ENCODE data around the gene GAS2L1.

DNA sequence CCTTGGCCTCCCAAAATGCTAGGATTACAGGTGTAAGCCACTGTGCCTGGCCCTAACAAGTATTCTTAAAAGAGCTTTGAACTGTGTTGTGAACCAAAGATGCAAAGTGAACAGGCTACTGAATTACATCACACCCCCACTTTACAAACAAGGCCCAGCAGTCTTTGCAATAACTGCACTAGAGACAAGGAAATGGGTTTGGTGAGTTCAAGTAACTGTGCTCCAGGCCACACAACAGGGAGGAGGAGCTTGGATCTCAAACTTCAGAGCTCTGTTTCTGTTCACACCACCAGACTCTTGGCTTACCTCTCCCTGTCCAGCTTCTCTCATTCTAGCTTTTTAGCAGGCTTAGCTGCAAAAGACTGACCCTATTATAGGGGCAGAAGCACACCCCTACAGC lies 39.5 kb downstream of the GAS2L1 start:
- TF ChIP-seq, protein P1, sequence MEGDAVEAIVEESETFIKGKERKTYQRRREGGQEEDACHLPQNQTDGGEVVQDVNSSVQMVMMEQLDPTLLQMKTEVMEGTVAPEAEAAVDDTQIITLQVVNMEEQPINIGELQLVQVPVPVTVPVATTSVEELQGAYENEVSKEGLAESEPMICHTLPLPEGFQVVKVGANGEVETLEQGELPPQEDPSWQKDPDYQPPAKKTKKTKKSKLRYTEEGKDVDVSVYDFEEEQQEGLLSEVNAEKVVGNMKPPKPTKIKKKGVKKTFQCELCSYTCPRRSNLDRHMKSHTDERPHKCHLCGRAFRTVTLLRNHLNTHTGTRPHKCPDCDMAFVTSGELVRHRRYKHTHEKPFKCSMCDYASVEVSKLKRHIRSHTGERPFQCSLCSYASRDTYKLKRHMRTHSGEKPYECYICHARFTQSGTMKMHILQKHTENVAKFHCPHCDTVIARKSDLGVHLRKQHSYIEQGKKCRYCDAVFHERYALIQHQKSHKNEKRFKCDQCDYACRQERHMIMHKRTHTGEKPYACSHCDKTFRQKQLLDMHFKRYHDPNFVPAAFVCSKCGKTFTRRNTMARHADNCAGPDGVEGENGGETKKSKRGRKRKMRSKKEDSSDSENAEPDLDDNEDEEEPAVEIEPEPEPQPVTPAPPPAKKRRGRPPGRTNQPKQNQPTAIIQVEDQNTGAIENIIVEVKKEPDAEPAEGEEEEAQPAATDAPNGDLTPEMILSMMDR (IDR thresholded peaks at IDR 0.05; ENCODE audit: poor library complexity, severe bottlenecking) = no peak
- no peak for TF ChIP-seq RAD21 (conservative IDR thresholded peaks at IDR 0.05)
- no peak for TF ChIP-seq MXI1 (conservative IDR thresholded peaks at IDR 0.05; ENCODE audit: poor library complexity, severe bottlenecking)
- TF ChIP-seq EZH2 (IDR thresholded peaks at IDR 0.05; ENCODE audit: borderline replicate concordance, insufficient read depth, low read length, poor library complexity, severe bottlenecking) = no peak
- TF ChIP-seq POLR2AphosphoS5 (IDR thresholded peaks at IDR 0.05) = no peak
- TF ChIP-seq EP300 (conservative IDR thresholded peaks at IDR 0.05; ENCODE audit: poor library complexity, severe bottlenecking) = no peak
- TF ChIP-seq, protein P2, sequence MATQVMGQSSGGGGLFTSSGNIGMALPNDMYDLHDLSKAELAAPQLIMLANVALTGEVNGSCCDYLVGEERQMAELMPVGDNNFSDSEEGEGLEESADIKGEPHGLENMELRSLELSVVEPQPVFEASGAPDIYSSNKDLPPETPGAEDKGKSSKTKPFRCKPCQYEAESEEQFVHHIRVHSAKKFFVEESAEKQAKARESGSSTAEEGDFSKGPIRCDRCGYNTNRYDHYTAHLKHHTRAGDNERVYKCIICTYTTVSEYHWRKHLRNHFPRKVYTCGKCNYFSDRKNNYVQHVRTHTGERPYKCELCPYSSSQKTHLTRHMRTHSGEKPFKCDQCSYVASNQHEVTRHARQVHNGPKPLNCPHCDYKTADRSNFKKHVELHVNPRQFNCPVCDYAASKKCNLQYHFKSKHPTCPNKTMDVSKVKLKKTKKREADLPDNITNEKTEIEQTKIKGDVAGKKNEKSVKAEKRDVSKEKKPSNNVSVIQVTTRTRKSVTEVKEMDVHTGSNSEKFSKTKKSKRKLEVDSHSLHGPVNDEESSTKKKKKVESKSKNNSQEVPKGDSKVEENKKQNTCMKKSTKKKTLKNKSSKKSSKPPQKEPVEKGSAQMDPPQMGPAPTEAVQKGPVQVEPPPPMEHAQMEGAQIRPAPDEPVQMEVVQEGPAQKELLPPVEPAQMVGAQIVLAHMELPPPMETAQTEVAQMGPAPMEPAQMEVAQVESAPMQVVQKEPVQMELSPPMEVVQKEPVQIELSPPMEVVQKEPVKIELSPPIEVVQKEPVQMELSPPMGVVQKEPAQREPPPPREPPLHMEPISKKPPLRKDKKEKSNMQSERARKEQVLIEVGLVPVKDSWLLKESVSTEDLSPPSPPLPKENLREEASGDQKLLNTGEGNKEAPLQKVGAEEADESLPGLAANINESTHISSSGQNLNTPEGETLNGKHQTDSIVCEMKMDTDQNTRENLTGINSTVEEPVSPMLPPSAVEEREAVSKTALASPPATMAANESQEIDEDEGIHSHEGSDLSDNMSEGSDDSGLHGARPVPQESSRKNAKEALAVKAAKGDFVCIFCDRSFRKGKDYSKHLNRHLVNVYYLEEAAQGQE (IDR thresholded peaks at IDR 0.05; ENCODE audit: borderline replicate concordance) = no peak
- no peak for TF ChIP-seq TAF1 (IDR thresholded peaks at IDR 0.05; ENCODE audit: low read depth)
